COR-L47 (cell line): ENCODE data around the gene ATP4B.

Experiments used
- DNase-seq: peaks from one replicate; lab custom pipeline; 2025; lab: John Stamatoyannopoulos, UW

Gene ATP4B

GRCh38 chr13:113657851-113658741 is at the start of gene ATP4B:
ATP4B (minus strand) TSS chr13:113658198; CDS start chr13:113658144, 54 bp downstream.
- DNase-seq, result no peak

DNA sequence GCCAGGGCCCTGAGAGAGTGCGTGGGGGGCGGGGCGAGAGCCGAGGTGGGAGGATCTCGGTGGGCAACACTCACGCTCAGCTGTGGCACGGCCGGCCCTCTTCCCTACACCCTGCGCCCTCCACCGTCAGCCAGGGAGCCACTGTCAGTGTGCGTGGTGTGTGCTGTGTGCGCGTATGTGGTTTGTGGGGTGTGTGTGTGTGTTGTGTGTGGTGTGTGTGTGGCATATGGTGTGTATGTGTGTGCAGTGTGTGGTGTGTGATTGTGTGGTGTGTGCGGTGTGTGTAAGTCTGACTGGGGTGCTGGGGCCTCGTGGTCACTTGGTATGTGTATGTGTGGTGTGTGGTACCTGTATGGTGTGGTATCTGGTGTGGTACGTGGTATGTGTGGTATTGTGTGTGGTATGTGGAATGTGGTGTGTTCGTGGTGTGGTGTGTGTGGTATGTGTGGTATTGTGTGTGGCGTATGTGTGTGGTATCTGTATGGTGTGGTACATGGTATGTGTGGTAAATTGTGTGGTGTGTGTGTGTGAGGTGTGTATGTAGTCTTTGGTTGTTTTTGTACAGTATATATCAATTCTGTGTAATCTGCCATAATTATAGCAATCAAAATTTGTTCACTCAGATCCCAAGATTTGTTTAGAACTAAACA is 14.1 kb upstream of the ATP4B start:
- DNase-seq, result no peak

- no peak for DNase-seq
These were observed 13.3 kb upstream of the ATP4B start for GRCh38 chr13:113671066-113672001.

- no peak for DNase-seq
These were observed 12.5 kb upstream of the ATP4B start for GRCh38 chr13:113670541-113670940.

GRCh38 chr13:113669755-113670341 is 11.8 kb upstream of the ATP4B start:
- DNase-seq, result no peak

DNA sequence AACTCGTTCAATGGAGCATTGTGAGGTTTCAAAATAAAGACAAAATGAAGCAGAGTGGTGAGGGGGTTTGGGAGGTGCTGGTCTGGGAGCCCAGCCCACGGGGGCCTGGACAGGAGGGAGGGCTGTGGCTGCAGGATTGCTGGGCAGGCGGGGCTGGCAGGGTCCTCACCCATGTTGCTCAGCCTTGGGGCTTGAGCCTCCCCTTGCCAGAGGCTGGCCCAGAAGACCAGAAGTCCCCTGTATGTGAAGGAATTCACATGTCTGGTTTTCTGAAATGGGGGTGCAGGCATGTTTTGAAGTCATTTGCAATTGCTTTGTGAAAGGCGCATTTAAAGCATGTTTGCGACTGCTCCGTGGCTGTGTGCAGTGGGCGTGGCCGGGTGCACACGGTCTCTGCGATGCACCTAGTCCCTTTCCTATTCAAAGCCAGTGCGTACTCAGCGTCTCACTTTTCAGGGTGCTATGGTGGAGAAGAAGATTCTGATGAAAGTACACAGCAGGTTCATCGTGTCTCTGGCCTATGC is 11.3 kb upstream of the ATP4B start:
- DNase-seq, result no peak

GRCh38 chr13:113668491-113668971 is 10.5 kb upstream of the ATP4B start:
- no peak for DNase-seq

GRCh38 chr13:113667771-113668490 is 9.9 kb upstream of the ATP4B start:
- no peak for DNase-seq

DNA sequence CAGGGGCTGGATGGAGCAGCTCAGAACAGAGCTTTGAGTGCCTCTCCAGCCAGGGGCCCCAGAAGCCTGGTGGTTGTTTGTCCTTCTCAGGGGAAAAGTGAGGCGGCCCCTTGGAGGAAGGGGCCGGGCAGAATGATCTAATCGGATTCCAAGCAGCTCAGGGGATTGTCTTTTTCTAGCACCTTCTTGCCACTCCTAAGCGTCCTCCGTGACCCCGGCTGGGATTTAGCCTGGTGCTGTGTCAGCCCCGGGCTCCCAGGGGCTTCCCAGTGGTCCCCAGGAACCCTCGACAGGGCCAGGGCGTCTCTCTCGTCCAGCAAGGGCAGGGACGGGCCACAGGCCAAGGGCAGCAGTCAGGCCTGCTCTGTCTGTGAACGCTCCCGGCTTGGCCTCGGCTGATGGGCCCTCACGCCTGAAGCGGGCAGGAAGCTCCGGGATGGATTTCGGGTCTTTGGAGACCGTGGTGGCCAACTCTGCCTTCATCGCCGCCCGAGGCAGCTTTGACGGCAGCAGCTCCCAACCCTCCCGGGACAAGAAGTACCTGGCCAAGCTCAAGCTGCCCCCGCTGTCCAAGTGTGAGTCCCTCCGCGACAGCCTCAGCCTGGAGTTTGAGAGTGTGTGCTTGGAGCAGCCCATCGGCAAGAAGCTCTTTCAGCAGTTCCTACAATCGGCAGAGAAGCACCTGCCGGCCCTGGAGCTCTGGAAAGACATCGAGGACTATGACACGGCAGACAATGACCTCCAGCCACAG is 9.1 kb upstream of the ATP4B start, which contains the start of gene GRK1:
Gene GRK1 (plus strand): TSS at position 269 of the 751 bp plus-strand sequence. CDS start 168 bp downstream, at position 437.
- no peak for DNase-seq

DNA sequence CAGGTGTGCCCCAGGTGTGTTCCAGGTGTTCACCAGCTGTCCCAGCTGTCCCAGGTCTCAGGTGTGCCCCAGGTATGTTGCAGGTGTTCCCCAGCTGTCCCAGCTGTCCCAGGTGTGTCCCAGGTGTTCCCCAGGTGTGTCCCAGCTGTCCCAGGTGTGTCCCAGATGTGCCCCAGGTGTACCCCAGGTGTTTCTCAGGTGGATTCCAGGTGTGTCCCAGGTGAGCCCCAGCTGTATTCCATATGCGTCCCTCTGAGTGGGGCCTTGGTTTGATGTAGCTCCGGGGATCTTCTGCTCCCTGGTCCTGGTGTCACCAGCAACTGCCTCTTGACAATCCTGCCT is 8.3 kb upstream of the ATP4B start:
- no peak for DNase-seq

DNA sequence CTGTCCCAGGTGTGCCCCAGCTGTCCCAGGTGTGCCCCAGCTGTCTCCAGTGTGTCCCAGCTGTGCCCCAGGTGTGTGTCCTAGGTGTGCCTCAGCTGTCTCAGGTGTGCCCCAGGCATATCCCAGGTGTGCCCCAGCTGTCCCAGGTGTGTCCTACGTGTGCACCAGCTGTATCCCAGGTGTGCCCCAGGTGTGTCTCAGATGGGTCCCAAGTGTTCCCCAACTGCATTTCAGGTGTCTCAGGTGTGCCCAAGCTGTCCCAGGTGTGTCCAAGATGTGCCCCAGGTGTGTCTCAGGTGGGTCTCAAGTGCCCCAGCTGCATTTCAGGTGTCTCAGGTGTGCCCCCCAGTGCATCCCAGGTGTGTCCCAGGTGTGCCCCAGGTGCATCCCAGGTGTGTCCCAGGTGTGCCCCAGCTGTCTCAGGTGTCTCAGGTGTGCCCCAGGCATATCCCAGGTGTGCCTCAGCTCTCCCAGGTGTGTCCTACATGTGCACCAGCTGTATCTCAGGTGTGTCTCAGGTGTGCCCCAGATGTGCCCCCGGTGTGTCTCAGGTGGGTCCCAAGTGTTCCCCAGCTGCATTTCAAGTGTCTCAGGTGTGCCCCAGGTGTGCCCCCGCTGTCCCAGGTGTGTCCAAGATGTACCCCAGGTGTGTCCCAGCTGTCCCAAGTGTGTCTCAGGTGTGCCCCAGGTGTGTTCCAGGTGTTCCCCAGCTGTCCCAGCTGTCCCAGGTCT is 7.8 kb upstream of the ATP4B start:
- DNase-seq, result no peak

- DNase-seq, result no peak
These were observed 7.0 kb upstream of the ATP4B start for GRCh38 chr13:113664751-113665596.

- no peak for DNase-seq
These were observed 5.9 kb upstream of the ATP4B start for GRCh38 chr13:113663934-113664333.

DNA sequence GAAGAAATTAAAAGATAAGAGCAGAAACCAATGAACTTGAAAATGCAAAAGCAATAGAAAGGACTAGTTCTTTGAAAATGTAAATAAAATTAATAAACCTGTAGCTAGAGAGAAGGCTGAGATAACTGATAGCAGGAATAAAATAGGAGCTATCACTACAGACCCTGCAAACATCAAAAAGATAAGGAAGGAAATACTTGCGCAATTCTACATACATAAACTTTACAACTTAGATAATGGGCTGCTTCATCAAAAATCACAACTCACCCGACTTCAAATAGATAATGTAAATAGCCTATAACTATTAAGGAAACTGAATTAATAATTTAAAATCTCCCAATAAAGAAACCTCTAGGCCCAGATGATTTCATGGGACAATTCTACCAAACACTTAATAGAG is 3.5 kb upstream of the ATP4B start:
- no peak for DNase-seq

- no peak for DNase-seq
These were observed 2.1 kb upstream of the ATP4B start for GRCh38 chr13:113660066-113660465.

GRCh38 chr13:113659337-113659736 is 1.3 kb upstream of the ATP4B start:
- no peak for DNase-seq

DNA sequence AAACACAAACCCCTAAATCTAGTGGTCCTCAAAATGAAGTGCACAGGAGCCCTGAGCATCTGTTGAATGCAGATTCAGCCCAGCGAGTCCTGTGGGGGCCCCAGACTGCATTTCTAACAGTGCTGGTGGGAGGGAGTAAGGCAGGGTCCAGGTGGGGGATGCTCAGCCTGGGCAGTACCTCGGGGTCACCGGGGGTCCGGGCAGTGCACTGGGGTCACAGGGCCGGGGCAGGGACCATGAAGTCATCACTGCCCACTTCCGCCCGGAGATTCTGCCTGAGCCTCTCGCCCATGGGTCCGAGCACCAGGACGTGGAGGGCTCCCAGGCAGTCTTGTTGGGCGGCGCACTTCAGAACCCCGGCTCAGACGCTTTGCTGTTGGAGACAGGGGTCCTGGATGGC is 838 bp upstream of the ATP4B start:
- no peak for DNase-seq
